HCT116 (cell line): ENCODE results near the gene PKMYT1.
"Not testable (repeated sequence)": the region's sequence is repeated elsewhere in the genome, so short reads cannot be mapped to it uniquely, and the experiment has no call there.

Experiments used
- ELF1 ChIP-seq: IDR thresholded peaks from 2 replicates; pipeline ENCODE4 v1.6.1; 2012; ENCODE audit warnings: low read depth, borderline replicate concordance
- EZH2 ChIP-seq: fragments of 200-600 bp; sonication (generic); IDR thresholded peaks from 2 replicates; pipeline ENCODE4 v1.6.1; 2017; ENCODE audit warnings: antibody characterized with exemption, mixed run types
- EZH2phosphoT487 ChIP-seq: fragments of 200-600 bp; IDR thresholded peaks from 2 replicates; pipeline ENCODE4 v1.6.1; 2018; ENCODE audit warnings: antibody characterized with exemption, borderline replicate concordance
- FOSL1 ChIP-seq: IDR thresholded peaks from 2 replicates; pipeline ENCODE4 v1.6.1; 2012; ENCODE audit warnings: low read depth
- POLR2A ChIP-seq: IDR thresholded peaks from 2 replicates; pipeline ENCODE4 v1.7.0; 2011; ENCODE audit warnings: borderline replicate concordance; ENCODE audit not compliant: insufficient read depth, insufficient read length; ENCODE audit errors: extremely low read depth
- RAD21 ChIP-seq: IDR thresholded peaks from 2 replicates; pipeline ENCODE4 v1.6.1; 2012; ENCODE audit warnings: low read depth, mild to moderate bottlenecking
- SRF ChIP-seq: IDR thresholded peaks from 2 replicates; pipeline ENCODE4 v1.6.1; 2012; ENCODE audit warnings: low read depth
- TCF7L2 ChIP-seq: IDR thresholded peaks from 2 replicates; pipeline ENCODE4 v1.7.0; 2011; ENCODE audit warnings: borderline replicate concordance, inconsistent platforms; ENCODE audit not compliant: insufficient read depth, insufficient read length; ENCODE audit errors: extremely low read depth
- ZNF274 ChIP-seq: fragments of 200-500 bp; sonication (Bioruptor generic); IDR thresholded peaks from 2 replicates; pipeline ENCODE4 v1.6.1; 2014; ENCODE audit warnings: mild to moderate bottlenecking, low read depth, low read length, inconsistent platforms
- TF ChIP-seq, protein P1 (sequence below), 3 experiments: fragments of 200-600 bp in 1 of 3; sonication (generic) in 1 of 3; IDR thresholded peaks in 2 of 3; conservative IDR thresholded peaks in 1 of 3; 2 replicates each; pipeline ENCODE4 v1.5.1; 2012 to 2017; ENCODE audit warnings: low read depth in 2 of 3, low read length in 2 of 3, antibody characterized with exemption in 1 of 3, borderline replicate concordance in 1 of 3, control low read depth in 1 of 3, mild to moderate bottlenecking in 1 of 3, mixed read lengths in 1 of 3, mixed run types in 1 of 3, moderate library complexity in 1 of 3; ENCODE audit not compliant: insufficient read depth in 1 of 3
- TF ChIP-seq, protein P2 (sequence below): IDR thresholded peaks from 2 replicates; pipeline ENCODE4 v1.6.1; 2012

DNA sequence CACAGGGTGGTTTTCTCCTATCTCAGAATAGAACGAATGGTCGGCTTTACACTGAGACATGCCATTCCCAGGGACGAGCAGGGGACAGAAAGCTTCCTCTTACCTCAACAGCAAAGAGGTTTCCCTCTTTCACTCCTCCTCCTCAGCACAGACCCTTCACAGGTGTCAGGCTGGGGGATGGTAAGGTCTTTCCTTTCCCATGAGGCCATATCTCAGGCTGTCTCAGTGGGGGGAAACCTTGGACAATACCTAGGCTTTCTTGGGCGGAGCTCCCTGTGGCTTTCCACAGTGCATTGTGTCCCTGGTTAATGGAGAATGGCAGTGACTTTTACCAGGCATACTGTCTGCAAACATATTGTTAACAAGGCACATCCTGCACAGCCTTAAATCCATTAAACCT is 52.1 kb downstream of the PKMYT1 start:
- TF ChIP-seq, protein P1, sequence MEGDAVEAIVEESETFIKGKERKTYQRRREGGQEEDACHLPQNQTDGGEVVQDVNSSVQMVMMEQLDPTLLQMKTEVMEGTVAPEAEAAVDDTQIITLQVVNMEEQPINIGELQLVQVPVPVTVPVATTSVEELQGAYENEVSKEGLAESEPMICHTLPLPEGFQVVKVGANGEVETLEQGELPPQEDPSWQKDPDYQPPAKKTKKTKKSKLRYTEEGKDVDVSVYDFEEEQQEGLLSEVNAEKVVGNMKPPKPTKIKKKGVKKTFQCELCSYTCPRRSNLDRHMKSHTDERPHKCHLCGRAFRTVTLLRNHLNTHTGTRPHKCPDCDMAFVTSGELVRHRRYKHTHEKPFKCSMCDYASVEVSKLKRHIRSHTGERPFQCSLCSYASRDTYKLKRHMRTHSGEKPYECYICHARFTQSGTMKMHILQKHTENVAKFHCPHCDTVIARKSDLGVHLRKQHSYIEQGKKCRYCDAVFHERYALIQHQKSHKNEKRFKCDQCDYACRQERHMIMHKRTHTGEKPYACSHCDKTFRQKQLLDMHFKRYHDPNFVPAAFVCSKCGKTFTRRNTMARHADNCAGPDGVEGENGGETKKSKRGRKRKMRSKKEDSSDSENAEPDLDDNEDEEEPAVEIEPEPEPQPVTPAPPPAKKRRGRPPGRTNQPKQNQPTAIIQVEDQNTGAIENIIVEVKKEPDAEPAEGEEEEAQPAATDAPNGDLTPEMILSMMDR (IDR thresholded peaks at IDR 0.05 in 2 of 3, conservative IDR thresholded peaks at IDR 0.05 in 1 of 3; ENCODE audit: borderline replicate concordance in 1 of 3, insufficient read depth in 1 of 3, low read depth in 2 of 3, low read length in 2 of 3) = not testable (repeated sequence)
- TF ChIP-seq EZH2, RAD21, POLR2A, ZNF274, ELF1, FOSL1, EZH2phosphoT487, SRF, TCF7L2: not testable (repeated sequence)
- TF ChIP-seq, protein P2, sequence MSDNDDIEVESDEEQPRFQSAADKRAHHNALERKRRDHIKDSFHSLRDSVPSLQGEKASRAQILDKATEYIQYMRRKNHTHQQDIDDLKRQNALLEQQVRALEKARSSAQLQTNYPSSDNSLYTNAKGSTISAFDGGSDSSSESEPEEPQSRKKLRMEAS = not testable (repeated sequence)
